HEK293 (cell line): Measurements from ENCODE around the gene FOLR1.

Experiments
- KLF10 ChIP-seq: fragments of 450-650 bp; IDR thresholded peaks from 2 replicates; pipeline ENCODE4 v1.5.1; 2018; ENCODE audit warnings: missing biosample characterization, mild to moderate bottlenecking, missing genetic modification characterization
- OVOL3 ChIP-seq: fragments of 450-650 bp; formaldehyde crosslinking; IDR thresholded peaks from 2 replicates; pipeline ENCODE4 v1.5.1; 2016; ENCODE audit warnings: missing biosample characterization, missing genetic modification characterization
- ZNF114 ChIP-seq: fragments of 450-650 bp; formaldehyde crosslinking; IDR thresholded peaks from 2 replicates; pipeline ENCODE4 v1.5.0; 2017; ENCODE audit warnings: missing biosample characterization, missing genetic modification characterization
- ZNF121 ChIP-seq: fragments of 450-650 bp; formaldehyde crosslinking; IDR thresholded peaks from 2 replicates; pipeline ENCODE4 v1.5.1; 2016; ENCODE audit warnings: missing biosample characterization, missing genetic modification characterization
- ZNF274 ChIP-seq, 2 experiments: fragments of 200-500 bp in 1 of 2; fragments of 450-650 bp in 1 of 2; sonication (Bioruptor generic) in 1 of 2; formaldehyde crosslinking in 1 of 2; IDR thresholded peaks; 2 replicates each; pipeline versions ENCODE4 v1.5.1 to v1.6.1; 2014 to 2016; ENCODE audit warnings: borderline replicate concordance in 1 of 2, inconsistent platforms in 1 of 2, low read length in 1 of 2, missing biosample characterization in 1 of 2, missing genetic modification characterization in 1 of 2
- ZNF585B ChIP-seq: fragments of 450-650 bp; formaldehyde crosslinking; IDR thresholded peaks from 2 replicates; pipeline ENCODE4 v1.5.1; 2016; ENCODE audit warnings: missing biosample characterization, missing genetic modification characterization
- ZNF843 ChIP-seq: fragments of 450-650 bp; formaldehyde crosslinking; IDR thresholded peaks from 2 replicates; pipeline ENCODE4 v1.5.1; 2016; ENCODE audit warnings: missing biosample characterization, missing genetic modification characterization
- TF ChIP-seq, protein P1 (sequence below): fragments of 450-650 bp; formaldehyde crosslinking; IDR thresholded peaks from 2 replicates; pipeline ENCODE4 v1.5.1; 2016; ENCODE audit warnings: missing biosample characterization, missing genetic modification characterization
- TF ChIP-seq, protein P2 (sequence below): fragments of 450-650 bp; formaldehyde crosslinking; IDR thresholded peaks from 2 replicates; pipeline ENCODE4 v1.5.1; 2016; ENCODE audit warnings: missing biosample characterization, missing genetic modification characterization
- TF ChIP-seq, protein P3 (sequence below): fragments of 450-650 bp; formaldehyde crosslinking; IDR thresholded peaks from 2 replicates; pipeline ENCODE4 v1.5.1; 2016; ENCODE audit warnings: missing biosample characterization, missing genetic modification characterization
- TF ChIP-seq, protein P4 (sequence below): fragments of 450-650 bp; formaldehyde crosslinking; IDR thresholded peaks from 2 replicates; pipeline ENCODE4 v1.5.1; 2016; ENCODE audit warnings: missing biosample characterization, missing genetic modification characterization
- TF ChIP-seq, protein P5 (sequence below): fragments of 450-650 bp; formaldehyde crosslinking; IDR thresholded peaks from 2 replicates; pipeline ENCODE4 v1.5.1; 2016; ENCODE audit warnings: missing biosample characterization, missing genetic modification characterization

DNA sequence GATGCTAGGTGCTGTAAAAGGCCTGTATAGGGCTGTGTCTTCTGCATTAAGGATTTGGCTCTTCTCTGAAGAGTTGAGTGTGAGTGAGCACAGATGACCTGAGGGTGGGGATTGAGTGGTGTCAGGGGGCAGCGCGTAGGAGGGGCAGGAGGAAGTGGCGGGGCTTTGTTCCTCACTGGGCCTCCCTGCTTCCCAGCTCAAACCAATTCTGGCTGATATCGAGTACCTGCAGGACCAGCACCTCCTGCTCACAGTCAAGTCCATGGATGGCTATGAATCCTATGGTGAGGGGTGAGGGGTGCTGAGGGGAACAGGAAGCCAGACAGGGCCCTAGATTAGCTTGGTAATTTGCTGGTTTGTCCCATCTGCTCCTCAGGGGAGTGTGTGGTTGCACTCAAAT is 43.0 kb downstream of the FOLR1 start:
- TF ChIP-seq ZNF843 (no peak), ZNF274 (IDR thresholded peaks at IDR 0.05; ENCODE audit: low read length) (no peak), ZNF274 (tag by site-specific recombination; IDR thresholded peaks at IDR 0.05; ENCODE audit: borderline replicate concordance) (no peak), OVOL3 (tag by site-specific recombination) (no peak), ZNF121 (tag by site-specific recombination) (no peak), KLF10 (tag by site-specific recombination) (no peak), ZNF114 (tag by site-specific recombination) (no peak), ZNF585B (no peak)
- TF ChIP-seq, protein P1, sequence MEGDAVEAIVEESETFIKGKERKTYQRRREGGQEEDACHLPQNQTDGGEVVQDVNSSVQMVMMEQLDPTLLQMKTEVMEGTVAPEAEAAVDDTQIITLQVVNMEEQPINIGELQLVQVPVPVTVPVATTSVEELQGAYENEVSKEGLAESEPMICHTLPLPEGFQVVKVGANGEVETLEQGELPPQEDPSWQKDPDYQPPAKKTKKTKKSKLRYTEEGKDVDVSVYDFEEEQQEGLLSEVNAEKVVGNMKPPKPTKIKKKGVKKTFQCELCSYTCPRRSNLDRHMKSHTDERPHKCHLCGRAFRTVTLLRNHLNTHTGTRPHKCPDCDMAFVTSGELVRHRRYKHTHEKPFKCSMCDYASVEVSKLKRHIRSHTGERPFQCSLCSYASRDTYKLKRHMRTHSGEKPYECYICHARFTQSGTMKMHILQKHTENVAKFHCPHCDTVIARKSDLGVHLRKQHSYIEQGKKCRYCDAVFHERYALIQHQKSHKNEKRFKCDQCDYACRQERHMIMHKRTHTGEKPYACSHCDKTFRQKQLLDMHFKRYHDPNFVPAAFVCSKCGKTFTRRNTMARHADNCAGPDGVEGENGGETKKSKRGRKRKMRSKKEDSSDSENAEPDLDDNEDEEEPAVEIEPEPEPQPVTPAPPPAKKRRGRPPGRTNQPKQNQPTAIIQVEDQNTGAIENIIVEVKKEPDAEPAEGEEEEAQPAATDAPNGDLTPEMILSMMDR = no peak
- TF ChIP-seq, protein P2, sequence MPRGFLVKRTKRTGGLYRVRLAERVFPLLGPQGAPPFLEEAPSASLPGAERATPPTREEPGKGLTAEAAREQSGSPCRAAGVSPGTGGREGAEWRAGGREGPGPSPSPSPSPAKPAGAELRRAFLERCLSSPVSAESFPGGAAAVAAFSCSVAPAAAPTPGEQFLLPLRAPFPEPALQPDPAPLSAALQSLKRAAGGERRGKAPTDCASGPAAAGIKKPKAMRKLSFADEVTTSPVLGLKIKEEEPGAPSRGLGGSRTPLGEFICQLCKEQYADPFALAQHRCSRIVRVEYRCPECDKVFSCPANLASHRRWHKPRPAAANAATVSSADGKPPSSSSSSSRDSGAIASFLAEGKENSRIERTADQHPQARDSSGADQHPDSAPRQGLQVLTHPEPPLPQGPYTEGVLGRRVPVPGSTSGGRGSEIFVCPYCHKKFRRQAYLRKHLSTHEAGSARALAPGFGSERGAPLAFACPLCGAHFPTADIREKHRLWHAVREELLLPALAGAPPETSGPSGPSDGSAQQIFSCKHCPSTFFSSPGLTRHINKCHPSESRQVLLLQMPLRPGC (tag by site-specific recombination) = no peak
- TF ChIP-seq, protein P3, sequence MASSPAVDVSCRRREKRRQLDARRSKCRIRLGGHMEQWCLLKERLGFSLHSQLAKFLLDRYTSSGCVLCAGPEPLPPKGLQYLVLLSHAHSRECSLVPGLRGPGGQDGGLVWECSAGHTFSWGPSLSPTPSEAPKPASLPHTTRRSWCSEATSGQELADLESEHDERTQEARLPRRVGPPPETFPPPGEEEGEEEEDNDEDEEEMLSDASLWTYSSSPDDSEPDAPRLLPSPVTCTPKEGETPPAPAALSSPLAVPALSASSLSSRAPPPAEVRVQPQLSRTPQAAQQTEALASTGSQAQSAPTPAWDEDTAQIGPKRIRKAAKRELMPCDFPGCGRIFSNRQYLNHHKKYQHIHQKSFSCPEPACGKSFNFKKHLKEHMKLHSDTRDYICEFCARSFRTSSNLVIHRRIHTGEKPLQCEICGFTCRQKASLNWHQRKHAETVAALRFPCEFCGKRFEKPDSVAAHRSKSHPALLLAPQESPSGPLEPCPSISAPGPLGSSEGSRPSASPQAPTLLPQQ (tag by site-specific recombination) = no peak
- TF ChIP-seq, protein P4, sequence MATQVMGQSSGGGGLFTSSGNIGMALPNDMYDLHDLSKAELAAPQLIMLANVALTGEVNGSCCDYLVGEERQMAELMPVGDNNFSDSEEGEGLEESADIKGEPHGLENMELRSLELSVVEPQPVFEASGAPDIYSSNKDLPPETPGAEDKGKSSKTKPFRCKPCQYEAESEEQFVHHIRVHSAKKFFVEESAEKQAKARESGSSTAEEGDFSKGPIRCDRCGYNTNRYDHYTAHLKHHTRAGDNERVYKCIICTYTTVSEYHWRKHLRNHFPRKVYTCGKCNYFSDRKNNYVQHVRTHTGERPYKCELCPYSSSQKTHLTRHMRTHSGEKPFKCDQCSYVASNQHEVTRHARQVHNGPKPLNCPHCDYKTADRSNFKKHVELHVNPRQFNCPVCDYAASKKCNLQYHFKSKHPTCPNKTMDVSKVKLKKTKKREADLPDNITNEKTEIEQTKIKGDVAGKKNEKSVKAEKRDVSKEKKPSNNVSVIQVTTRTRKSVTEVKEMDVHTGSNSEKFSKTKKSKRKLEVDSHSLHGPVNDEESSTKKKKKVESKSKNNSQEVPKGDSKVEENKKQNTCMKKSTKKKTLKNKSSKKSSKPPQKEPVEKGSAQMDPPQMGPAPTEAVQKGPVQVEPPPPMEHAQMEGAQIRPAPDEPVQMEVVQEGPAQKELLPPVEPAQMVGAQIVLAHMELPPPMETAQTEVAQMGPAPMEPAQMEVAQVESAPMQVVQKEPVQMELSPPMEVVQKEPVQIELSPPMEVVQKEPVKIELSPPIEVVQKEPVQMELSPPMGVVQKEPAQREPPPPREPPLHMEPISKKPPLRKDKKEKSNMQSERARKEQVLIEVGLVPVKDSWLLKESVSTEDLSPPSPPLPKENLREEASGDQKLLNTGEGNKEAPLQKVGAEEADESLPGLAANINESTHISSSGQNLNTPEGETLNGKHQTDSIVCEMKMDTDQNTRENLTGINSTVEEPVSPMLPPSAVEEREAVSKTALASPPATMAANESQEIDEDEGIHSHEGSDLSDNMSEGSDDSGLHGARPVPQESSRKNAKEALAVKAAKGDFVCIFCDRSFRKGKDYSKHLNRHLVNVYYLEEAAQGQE (tag by site-specific recombination) = no peak
- TF ChIP-seq, protein P5, sequence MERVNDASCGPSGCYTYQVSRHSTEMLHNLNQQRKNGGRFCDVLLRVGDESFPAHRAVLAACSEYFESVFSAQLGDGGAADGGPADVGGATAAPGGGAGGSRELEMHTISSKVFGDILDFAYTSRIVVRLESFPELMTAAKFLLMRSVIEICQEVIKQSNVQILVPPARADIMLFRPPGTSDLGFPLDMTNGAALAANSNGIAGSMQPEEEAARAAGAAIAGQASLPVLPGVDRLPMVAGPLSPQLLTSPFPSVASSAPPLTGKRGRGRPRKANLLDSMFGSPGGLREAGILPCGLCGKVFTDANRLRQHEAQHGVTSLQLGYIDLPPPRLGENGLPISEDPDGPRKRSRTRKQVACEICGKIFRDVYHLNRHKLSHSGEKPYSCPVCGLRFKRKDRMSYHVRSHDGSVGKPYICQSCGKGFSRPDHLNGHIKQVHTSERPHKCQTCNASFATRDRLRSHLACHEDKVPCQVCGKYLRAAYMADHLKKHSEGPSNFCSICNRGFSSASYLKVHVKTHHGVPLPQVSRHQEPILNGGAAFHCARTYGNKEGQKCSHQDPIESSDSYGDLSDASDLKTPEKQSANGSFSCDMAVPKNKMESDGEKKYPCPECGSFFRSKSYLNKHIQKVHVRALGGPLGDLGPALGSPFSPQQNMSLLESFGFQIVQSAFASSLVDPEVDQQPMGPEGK (tag by site-specific recombination) = no peak
